ENCODE data around the gene PTK6.

Gene PTK6

DNA sequence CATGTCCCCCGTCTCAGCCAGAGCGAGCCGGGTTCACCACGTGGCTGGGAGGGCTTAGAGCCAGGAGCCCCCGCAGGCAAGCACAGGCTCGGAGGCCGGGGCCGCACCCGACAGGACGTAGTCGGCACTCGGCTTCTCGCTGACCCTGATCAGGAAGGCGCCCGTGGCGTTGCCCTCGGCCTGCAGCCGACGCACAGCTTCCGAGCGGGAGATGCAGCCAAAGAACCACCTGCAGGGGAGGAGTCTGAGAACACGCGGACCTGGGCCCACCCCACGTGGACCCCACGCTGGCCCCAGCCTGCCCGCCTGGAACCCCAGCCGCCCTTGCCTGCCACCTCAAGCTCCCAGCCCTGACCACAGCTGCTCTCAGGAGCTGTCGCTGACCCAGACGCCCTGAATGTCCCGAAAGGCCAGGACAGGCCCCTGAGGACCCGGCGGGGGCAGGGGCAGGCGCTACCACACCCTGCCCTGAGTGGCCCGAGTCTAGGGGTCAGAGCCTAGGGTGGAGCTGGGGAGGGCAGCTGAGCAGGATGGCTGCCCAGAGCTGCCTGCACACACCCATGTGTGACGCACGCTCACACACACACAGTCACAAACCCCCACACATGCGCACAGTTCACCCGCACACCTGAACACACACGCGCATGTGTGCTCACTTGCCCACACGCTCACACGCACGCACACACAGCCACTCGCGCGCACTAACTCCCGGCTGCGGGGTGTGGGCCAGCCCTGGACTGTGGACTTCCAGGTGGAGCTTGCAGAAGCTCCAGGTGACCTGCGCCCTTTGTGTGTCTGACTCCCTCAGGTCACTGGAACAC, 2.1 kb downstream of the PTK6 start:
- Histone ChIP-seq H3K4me3 (no peak overlapping the region), H3K9ac (ENCODE audit: insufficient read length) (no peak overlapping the region), H3K27ac (no peak overlapping the region), H3K9me3 (ENCODE audit: low read depth, low read length) (no peaks in the 10 kb centered on the region), H3K36me3 (ENCODE audit: insufficient read depth, low read length) (no peaks in the 10 kb centered on the region)
- no peak for DNase-seq (ENCODE audit: low read depth, low spot score)
- TF ChIP-seq EZH2 (IDR thresholded peaks at IDR 0.05) (no peak), FOXP2 (optimal IDR thresholded peaks at IDR 0.05; ENCODE audit: control extremely low read depth, extremely low read length, insufficient read depth) (no peak), POLR2AphosphoS5 (IDR thresholded peaks at IDR 0.05; ENCODE audit: borderline replicate concordance, low read depth, low read length) (no peak)

GRCh38 chr20:63534427-63534830, 2.7 kb downstream of the PTK6 start:
- no peak overlapping the region for H3K9ac ChIP-seq (ENCODE audit: insufficient read length)
- no peaks in the 10 kb centered on the region for H3K9me3 ChIP-seq (ENCODE audit: low read depth, low read length)
- no peaks in the 10 kb centered on the region for H3K36me3 ChIP-seq (ENCODE audit: insufficient read depth, low read length)
- no peak overlapping the region for H3K4me3 ChIP-seq
- no peak overlapping the region for H3K27ac ChIP-seq
- no peak for DNase-seq (ENCODE audit: low read depth, low spot score)
- TF ChIP-seq FOXP2 (optimal IDR thresholded peaks at IDR 0.05; ENCODE audit: control extremely low read depth, extremely low read length, insufficient read depth) (no peak), EZH2 (IDR thresholded peaks at IDR 0.05) (no peak), POLR2AphosphoS5 (IDR thresholded peaks at IDR 0.05; ENCODE audit: borderline replicate concordance, low read depth, low read length) (no peak)

DNA sequence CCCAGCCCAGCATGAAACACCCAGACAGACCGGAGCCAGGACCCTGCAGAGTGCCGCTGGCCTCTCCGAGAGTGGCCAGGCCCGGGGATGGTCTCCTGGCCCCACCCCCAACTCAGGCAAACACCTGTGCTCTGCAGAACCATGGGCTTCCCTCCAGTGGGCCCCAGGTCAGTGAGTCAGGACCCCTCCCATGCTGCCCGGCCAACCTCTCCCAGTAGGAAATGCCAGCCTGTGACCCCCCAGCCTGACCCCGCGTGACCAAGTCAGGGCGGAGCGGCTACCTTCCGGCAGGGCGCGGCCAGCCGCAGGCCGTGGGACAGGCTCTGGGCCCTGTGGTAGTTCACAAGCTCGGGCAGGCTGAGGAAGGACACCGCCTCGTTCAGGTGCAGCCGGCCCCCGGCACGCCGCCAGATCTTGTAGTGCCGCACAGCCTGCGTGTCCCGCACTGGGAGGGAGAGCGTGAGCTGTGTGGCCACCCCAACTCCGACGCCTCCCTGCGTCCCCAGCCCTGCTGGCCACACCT, 3.2 kb downstream of the PTK6 start:
- DNase-seq (ENCODE audit: low read depth, low spot score): no peak
- H3K36me3 ChIP-seq (ENCODE audit: insufficient read depth, low read length): no peaks in the 10 kb centered on the region
- H3K4me3 ChIP-seq: no peak overlapping the region
- no peak overlapping the region for H3K27ac ChIP-seq
- H3K9ac ChIP-seq (ENCODE audit: insufficient read length): no peak overlapping the region
- no peak for TF ChIP-seq POLR2AphosphoS5 (IDR thresholded peaks at IDR 0.05; ENCODE audit: borderline replicate concordance, low read depth, low read length)
- no peak for TF ChIP-seq FOXP2 (optimal IDR thresholded peaks at IDR 0.05; ENCODE audit: control extremely low read depth, extremely low read length, insufficient read depth)
- no peak for TF ChIP-seq EZH2 (IDR thresholded peaks at IDR 0.05)
- H3K9me3 ChIP-seq (ENCODE audit: low read depth, low read length): no peaks in the 10 kb centered on the region

DNA sequence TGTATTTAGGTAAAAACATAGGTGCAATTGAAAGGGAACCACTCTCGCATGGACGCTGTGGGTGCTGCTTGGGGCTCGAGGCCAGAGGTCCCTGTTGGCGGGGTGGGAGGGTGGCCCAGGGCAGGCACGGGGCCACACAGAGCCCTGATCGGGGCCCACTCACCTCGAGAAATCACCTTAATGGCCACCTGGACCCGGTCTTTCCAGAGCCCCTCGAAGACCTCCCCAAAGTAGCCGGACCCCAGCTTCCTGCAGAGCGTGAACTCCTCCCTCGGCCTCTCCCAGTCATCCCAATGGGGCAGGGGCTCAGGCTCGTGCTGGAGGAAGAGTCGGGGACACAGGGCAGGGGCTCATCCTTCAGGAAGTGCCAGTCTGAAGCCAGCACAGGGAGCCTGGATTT, 3.8 kb downstream of the PTK6 start:
- no peak overlapping the region for H3K27ac ChIP-seq
- TF ChIP-seq EZH2 (IDR thresholded peaks at IDR 0.05): no peak
- TF ChIP-seq POLR2AphosphoS5 (IDR thresholded peaks at IDR 0.05; ENCODE audit: borderline replicate concordance, low read depth, low read length): no peak
- no peak for TF ChIP-seq FOXP2 (optimal IDR thresholded peaks at IDR 0.05; ENCODE audit: control extremely low read depth, extremely low read length, insufficient read depth)
- no peak overlapping the region for H3K9ac ChIP-seq (ENCODE audit: insufficient read length)
- H3K36me3 ChIP-seq (ENCODE audit: insufficient read depth, low read length): no peaks in the 10 kb centered on the region
- no peak for DNase-seq (ENCODE audit: low read depth, low spot score)
- no peak overlapping the region for H3K4me3 ChIP-seq
- no peaks in the 10 kb centered on the region for H3K9me3 ChIP-seq (ENCODE audit: low read depth, low read length)

GRCh38 chr20:63532449-63532971, 4.7 kb downstream of the PTK6 start:
- H3K36me3 ChIP-seq (ENCODE audit: insufficient read depth, low read length): no peaks in the 10 kb centered on the region
- DNase-seq (ENCODE audit: low read depth, low spot score): no peak
- no peak overlapping the region for H3K4me3 ChIP-seq
- H3K9ac ChIP-seq (ENCODE audit: insufficient read length): no peak overlapping the region
- no peak overlapping the region for H3K27ac ChIP-seq
- no peaks in the 10 kb centered on the region for H3K9me3 ChIP-seq (ENCODE audit: low read depth, low read length)
- no peak for TF ChIP-seq FOXP2 (optimal IDR thresholded peaks at IDR 0.05; ENCODE audit: control extremely low read depth, extremely low read length, insufficient read depth)

GRCh38 chr20:63531686-63532448, 5.3 kb downstream of the PTK6 start:
- Histone ChIP-seq H3K9me3 (ENCODE audit: low read depth, low read length) (no peaks in the 10 kb centered on the region), H3K4me3 (no peak overlapping the region), H3K9ac (ENCODE audit: insufficient read length) (no peak overlapping the region), H3K36me3 (ENCODE audit: insufficient read depth, low read length) (no peaks in the 10 kb centered on the region), H3K27ac (no peak overlapping the region)
- DNase-seq (ENCODE audit: low read depth, low spot score): no peak
- no peak for TF ChIP-seq POLR2AphosphoS5 (IDR thresholded peaks at IDR 0.05; ENCODE audit: borderline replicate concordance, low read depth, low read length)
- no peak for TF ChIP-seq EZH2 (IDR thresholded peaks at IDR 0.05)
- TF ChIP-seq FOXP2 (optimal IDR thresholded peaks at IDR 0.05; ENCODE audit: control extremely low read depth, extremely low read length, insufficient read depth): no peak

DNA sequence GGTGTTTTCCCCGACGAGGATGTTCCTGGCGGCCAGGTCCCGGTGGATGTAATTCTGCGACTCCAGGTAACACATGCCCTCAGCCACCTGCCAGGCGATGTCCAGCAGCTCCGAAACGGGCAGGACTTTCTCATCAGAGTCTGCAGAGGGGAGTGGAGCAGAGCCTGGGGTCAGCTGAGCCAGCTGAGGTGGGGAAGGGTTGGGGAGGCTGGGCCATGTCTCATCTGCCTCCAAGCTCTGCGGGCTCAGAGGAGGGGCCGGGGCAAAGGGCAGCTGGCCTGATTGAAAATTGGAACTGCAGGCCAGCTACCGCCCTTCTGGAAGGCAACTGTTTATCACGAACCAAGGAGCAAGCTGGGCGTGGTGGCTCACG, 6.4 kb downstream of the PTK6 start:
- no peak overlapping the region for H3K4me3 ChIP-seq
- no peak for TF ChIP-seq EZH2 (IDR thresholded peaks at IDR 0.05)
- TF ChIP-seq POLR2AphosphoS5 (IDR thresholded peaks at IDR 0.05; ENCODE audit: borderline replicate concordance, low read depth, low read length): no peak
- no peak for TF ChIP-seq FOXP2 (optimal IDR thresholded peaks at IDR 0.05; ENCODE audit: control extremely low read depth, extremely low read length, insufficient read depth)
- no peak overlapping the region for H3K27ac ChIP-seq
- no peak for DNase-seq (ENCODE audit: low read depth, low spot score)
- H3K9ac ChIP-seq (ENCODE audit: insufficient read length): no peak overlapping the region
- H3K36me3 ChIP-seq (ENCODE audit: insufficient read depth, low read length): no peaks in the 10 kb centered on the region
- no peaks in the 10 kb centered on the region for H3K9me3 ChIP-seq (ENCODE audit: low read depth, low read length)
